GM12878 (cell line): Measurements from ENCODE around the gene CD99. TPM values are rescaled to one million over a fixed set of nuclear protein-coding genes. Genes with fewer than 3 reads are reported as not detected.

Experiments
- ATAC-seq: fragments of 200-7000 bp; cut with Tn5 transposase; 3 replicates; pipeline ENCODE4 v1.9.1; 2020; ENCODE audit warnings: mild to moderate bottlenecking, moderate library complexity
- BruUV-seq: library from RNA; stranded (reverse); fragments of 400-500 nt; replicated peaks from 2 replicates; lab custom pipeline; 2021; lab: Mats Ljungman, UMichigan
- CTCF ChIA-PET: fragments of 300-600 bp; sonication (Branson Sonifier 250); formaldehyde crosslinking; extraction: SDS; loops from one replicate; lab custom pipeline; 2021; ENCODE audit warnings: inconsistent platforms; lab: Yijun Ruan, JAX
- POLR2A ChIA-PET: fragments of 350-600 bp; formaldehyde crosslinking; extraction: SDS; loops from one replicate; lab custom pipeline; 2021; ENCODE audit warnings: inconsistent platforms; lab: Charles Lee
- RAD21 ChIA-PET: fragments of 300-600 bp; sonication (Branson Sonifier 250); formaldehyde crosslinking; loops from one replicate; lab custom pipeline; 2023; ENCODE audit warnings: antibody characterized with exemption; ENCODE audit not compliant: unreplicated experiment; lab: Charles Lee
- SMC1A ChIA-PET: fragments of 300-600 bp; sonication (Branson Sonifier 250); formaldehyde crosslinking; loops from one replicate; lab custom pipeline; 2023; ENCODE audit not compliant: unreplicated experiment, uncharacterized antibody; lab: Charles Lee
- DNase-seq: peaks from one replicate; pipeline ENCODE4 v3.0.0-alpha.2; 2011; ENCODE audit warnings: low read depth, low spot score
- FAIRE-seq: peaks from 3 replicates; lab custom pipeline; 2011; peaks lifted over from hg19 to GRCh38; lab: Jason Lieb, UNC
- H2AFZ ChIP-seq: 2 replicates; pipeline ENCODE4 v1.6.0; 2011; ENCODE audit warnings: low read depth, low read length, control low read depth; ENCODE audit not compliant: control insufficient read depth
- H3K27ac ChIP-seq: 2 replicates; pipeline ENCODE4 v1.5.1; 2011; ENCODE audit warnings: control low read depth; ENCODE audit not compliant: control insufficient read depth, insufficient read depth
- H3K27me3 ChIP-seq, 2 experiments: replicated peaks in 1 of 2; 2 replicates each; pipeline versions ENCODE4 v1.6.0 to v1.6.1; 2011; ENCODE audit warnings: low read length in 1 of 2; ENCODE audit not compliant: control insufficient read depth in 2 of 2, insufficient read depth in 2 of 2
- H3K36me3 ChIP-seq, 2 experiments: 2 replicates each; pipeline ENCODE4 v1.5.1; 2011; ENCODE audit warnings: low read length in 1 of 2; ENCODE audit not compliant: control insufficient read depth in 2 of 2, insufficient read depth in 2 of 2
- H3K4me1 ChIP-seq: 2 replicates; pipeline ENCODE4 v1.6.1; 2011; ENCODE audit warnings: mild to moderate bottlenecking, low read length, moderate library complexity, mixed read lengths; ENCODE audit not compliant: control insufficient read depth, insufficient read depth
- H3K4me2 ChIP-seq: 2 replicates; pipeline ENCODE4 v1.6.0; 2011; ENCODE audit warnings: control low read depth; ENCODE audit not compliant: control insufficient read depth, insufficient read depth
- H3K4me3 ChIP-seq: fragments of 200-600 bp; sonication (generic); 2 replicates; pipeline ENCODE4 v1.5.1; 2016
- H3K79me2 ChIP-seq: 2 replicates; pipeline ENCODE4 v1.6.0; 2011; ENCODE audit warnings: low read length; ENCODE audit not compliant: control insufficient read depth, insufficient read depth
- H3K9ac ChIP-seq: 2 replicates; pipeline ENCODE4 v1.8.0; 2011; ENCODE audit warnings: low read length, control low read depth, mixed read lengths; ENCODE audit not compliant: control insufficient read depth, insufficient read depth
- H3K9me3 ChIP-seq: replicated peaks from 3 replicates; pipeline ENCODE4 v1.5.1; 2011; ENCODE audit warnings: mild to moderate bottlenecking, low read length; ENCODE audit not compliant: control insufficient read depth, insufficient read depth
- H4K20me1 ChIP-seq: 2 replicates; pipeline ENCODE4 v1.6.0; 2011; ENCODE audit not compliant: control insufficient read depth, insufficient read depth
- DPF2 ChIP-seq: fragments of 450-650 bp; IDR thresholded peaks from 2 replicates; pipeline ENCODE4 v1.6.1; 2017; ENCODE audit warnings: mild to moderate bottlenecking
- EP300 ChIP-seq, 2 experiments: fragments of 150-350 bp in 1 of 2; IDR thresholded peaks; 2 replicates each; pipeline ENCODE4 v1.6.1; 2011 to 2012; ENCODE audit warnings: low read depth in 2 of 2, low read length in 2 of 2, borderline replicate concordance in 1 of 2, improper control_type of control experiment in 1 of 2, inconsistent platforms in 1 of 2; ENCODE audit not compliant: control insufficient read depth in 1 of 2
- MYB ChIP-seq: fragments of 150-350 bp; IDR thresholded peaks from 2 replicates; pipeline ENCODE4 v1.6.1; 2014; ENCODE audit warnings: mild to moderate bottlenecking, low read depth, low read length, borderline replicate concordance
- NFXL1 ChIP-seq: fragments of 450-650 bp; IDR thresholded peaks from 2 replicates; pipeline ENCODE4 v1.6.1; 2017; ENCODE audit warnings: antibody characterized with exemption, mild to moderate bottlenecking, borderline replicate concordance
- PBX3 ChIP-seq: IDR thresholded peaks from 2 replicates; pipeline ENCODE4 v1.6.1; 2011; ENCODE audit warnings: mild to moderate bottlenecking, low read depth, low read length, moderate library complexity; ENCODE audit not compliant: insufficient replicate concordance
- POLR2AphosphoS2 ChIP-seq: IDR thresholded peaks from 2 replicates; pipeline ENCODE4 v1.6.1; 2011; ENCODE audit warnings: low read depth, mild to moderate bottlenecking, low read length, improper control_type of control experiment, moderate library complexity
- TAF1 ChIP-seq: IDR thresholded peaks from 2 replicates; pipeline ENCODE4 v1.6.1; 2011; ENCODE audit warnings: mild to moderate bottlenecking, low read depth, low read length, borderline replicate concordance
- USF2 ChIP-seq: IDR thresholded peaks from 2 replicates; pipeline ENCODE4 v1.6.1; 2011; ENCODE audit warnings: low read depth, low read length, improper control_type of control experiment, borderline replicate concordance
- YBX1 ChIP-seq: fragments of 450-650 bp; IDR thresholded peaks from 2 replicates; pipeline ENCODE4 v1.6.1; 2016; ENCODE audit warnings: antibody characterized with exemption
- ZBTB11 ChIP-seq: fragments of 450-650 bp; formaldehyde crosslinking; IDR thresholded peaks from 2 replicates; pipeline ENCODE4 v1.5.0; 2022; ENCODE audit warnings: mild to moderate bottlenecking, missing genetic modification characterization
- WGBS: methylation state at CpG from one replicate; pipeline ENCODE4 v1.1.6; 2016; ENCODE audit warnings: low lambda C conversion rate; ENCODE audit not compliant: insufficient replicate concordance, insufficient coverage; ENCODE audit errors: missing lambda C conversion rate; 5-methylcytosine and 5-hydroxymethylcytosine counted together
- in situ Hi-C: fragments of 300-500 bp; cut with MboI; formaldehyde crosslinking; loops from 9 replicates; pipeline ENCODE4 v1.14.3; 2018; ENCODE audit warnings: mixed read lengths
- intact Hi-C: fragments of 100-400 bp; cut with micrococcal nuclease; formaldehyde crosslinking; loops from one replicate; pipeline ENCODE4 v1.14.2; 2022; ENCODE audit not compliant: unreplicated experiment
- polyA plus RNA-seq, 11 experiments: library from polyadenylated mRNA; depleted of rRNA in 4 of 11; unstranded in 6 of 11; stranded (reverse) in 5 of 11; fragments of >200 nt; fragmentation: Nextera tagmentation in 4 of 11; fragmentation: Illumina TruSeq in 1 of 11; extraction: Ambion mirVana in 4 of 11; extraction: Trizol in 1 of 11; gene quantifications; 1 replicate in 1 of 11; 2 replicates in 10 of 11; pipeline versions ENCODE4 v1.2.1 to v1.2.3, GENCODE V29; 2011 to 2016; ENCODE audit warnings: inconsistent platforms in 2 of 11, missing spikeins in 2 of 11, low read depth in 1 of 11
- total RNA-seq, 4 experiments: library from RNA; depleted of rRNA in 3 of 4; stranded (reverse); fragments of >200 nt in 3 of 4; fragmentation: Illumina TruSeq in 1 of 4; extraction: Trizol in 1 of 4; gene quantifications; 2 replicates each; pipeline versions ENCODE4 v1.2.1 to v1.2.3, GENCODE V29; 2013 to 2021

The CD99 gene
- total and polyA plus RNA-seq, 10 of the 15 experiments (the other 5 are each of a cell fraction or from before 2014, with no cell fraction given): 24.8 to 242 (median 158) TPM

- ChIA-PET POLR2A (no interaction called here), CTCF (no interaction called here), SMC1A (no interaction called here), RAD21 (no interaction called here)
- Histone ChIP-seq H4K20me1 (no peaks in the 10 kb centered on the region), H3K4me2 (no peak overlapping the region; the same call in 1 of the 2 replicates), H3K4me3 (no peak overlapping the region), H2AFZ (no peak overlapping the region), H3K27ac (no peak overlapping the region), H3K79me2 (peaks cover 15% of the 10 kb centered on the region), H3K27me3 (no peaks in the 10 kb centered on the region), H3K4me1 (peaks cover 34% of the 10 kb centered on the region), H3K9me3 (no peaks in the 10 kb centered on the region), H3K9ac (peak overlapping the region; percentile 23; the same call in 1 of the 2 replicates), H3K36me3 (peaks cover 0 to 10% of the 10 kb centered on the region in 2 experiments; a peak in 3 of 4 replicates)
- BruUV-seq: no TSS peak
- FAIRE-seq: no peak
- intact Hi-C loops: no loop called here
- DNase-seq: no peak
- no peak for TF ChIP-seq PBX3
- TF ChIP-seq ZBTB11: no peak
- TF ChIP-seq YBX1: no peak
- TF ChIP-seq MYB: no peak
- no peak for TF ChIP-seq DPF2
- no peak for TF ChIP-seq TAF1
- no peak for TF ChIP-seq POLR2AphosphoS2
- no peak for TF ChIP-seq NFXL1
- no peak for TF ChIP-seq USF2
- no peak for TF ChIP-seq EP300 (IDR thresholded peaks at IDR 0.05; ENCODE audit: borderline replicate concordance in 1 of 2, control insufficient read depth in 1 of 2, low read depth in 2 of 2, low read length in 2 of 2)
- in situ Hi-C loops: no loop called here
- 82% methylated on average over 9 of the region's 9 CpGs for WGBS
- ATAC-seq: no peak
Measured at GRCh38 chrX:2709556-2709955, 18.5 kb downstream of the CD99 start.
